GM12874 (cell line): ENCODE measurements around the gene KRTCAP2.

ENCODE experiments used
- CTCF ChIP-seq: IDR thresholded peaks from 2 replicates; pipeline ENCODE4 v1.5.1; 2011; ENCODE audit warnings: low read depth, mild to moderate bottlenecking, control low read depth, low read length, moderate library complexity; ENCODE audit not compliant: insufficient read depth

The KRTCAP2 gene

GRCh38 chr1:155172732-155173477 lies at the start of gene KRTCAP2:
Gene KRTCAP2, minus strand, starts transcription at chr1:155173304. Its CDS starts 80 bp downstream, at chr1:155173224.
- peak; percentile 93 for TF ChIP-seq CTCF

GRCh38 chr1:155219592-155220031 lies 46.5 kb upstream of the KRTCAP2 start:
- TF ChIP-seq CTCF: no peak

GRCh38 chr1:155218854-155219591 lies 45.9 kb upstream of the KRTCAP2 start:
- TF ChIP-seq CTCF: no peak

- TF ChIP-seq CTCF: no peak
Measured at GRCh38 chr1:155210314-155211104, 37.4 kb upstream of the KRTCAP2 start.

- TF ChIP-seq CTCF: no peak
Measured at GRCh38 chr1:155209312-155209721, 36.2 kb upstream of the KRTCAP2 start.

- no peak for TF ChIP-seq CTCF
Measured at GRCh38 chr1:155208541-155209311, 35.6 kb upstream of the KRTCAP2 start, which contains the start of gene MTX1. Gene MTX1, plus strand, starts transcription at chr1:155208695. Its CDS starts 110 bp downstream, at chr1:155208805.
